DMS114 treated with DMSO at 0.1 percent for 48 hours (cell line): ENCODE measurements around the gene SLC25A22.

Source experiments
- DNase-seq: peaks from one replicate; lab custom pipeline; 2025; ENCODE audit not compliant: unreplicated experiment; lab: John Stamatoyannopoulos, UW

Gene SLC25A22

GRCh38 chr11:804599-804964 is 6.5 kb upstream of the SLC25A22 start:
- DNase-seq = no peak

DNA sequence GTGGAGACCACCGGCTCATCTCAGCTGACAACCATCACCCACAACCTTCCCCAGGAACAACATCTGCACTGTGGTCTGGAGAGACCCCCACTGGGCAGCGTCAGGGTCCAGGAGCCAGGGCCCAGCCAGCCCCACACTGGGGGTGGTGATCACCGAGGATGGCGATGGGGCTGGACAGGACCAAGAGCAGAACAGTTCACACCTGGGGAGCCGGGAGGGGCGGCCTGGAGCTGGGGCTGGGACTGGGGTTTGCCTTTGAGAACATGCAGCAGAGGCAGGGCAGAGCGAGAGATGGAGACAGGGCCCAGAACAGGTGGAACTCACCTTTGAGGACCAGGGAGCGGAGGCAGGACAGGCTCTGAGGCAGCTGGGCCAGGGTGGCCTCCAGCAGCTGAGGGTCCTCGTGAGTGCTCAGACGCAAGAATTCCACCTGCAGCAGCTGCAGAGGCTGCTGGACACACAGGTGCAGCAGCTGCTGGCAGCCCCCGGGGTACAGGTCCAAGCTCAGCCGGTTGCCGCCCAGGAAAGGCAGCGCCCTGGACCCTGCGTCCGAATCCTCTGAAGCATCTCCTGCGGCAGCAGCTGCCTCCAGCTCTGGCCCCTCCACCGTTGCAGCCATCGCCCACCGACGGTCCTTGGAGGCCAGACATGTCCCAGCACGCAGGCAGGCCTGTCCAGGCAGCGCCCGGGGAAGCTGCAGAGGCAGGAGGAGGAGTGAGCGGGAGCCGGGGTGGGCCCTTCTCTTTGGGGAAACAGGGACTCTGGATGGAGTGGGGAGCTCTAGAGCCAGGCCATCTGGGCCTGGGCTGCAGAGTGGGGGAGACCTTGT is 5.9 kb upstream of the SLC25A22 start:
- DNase-seq = no peak

DNA sequence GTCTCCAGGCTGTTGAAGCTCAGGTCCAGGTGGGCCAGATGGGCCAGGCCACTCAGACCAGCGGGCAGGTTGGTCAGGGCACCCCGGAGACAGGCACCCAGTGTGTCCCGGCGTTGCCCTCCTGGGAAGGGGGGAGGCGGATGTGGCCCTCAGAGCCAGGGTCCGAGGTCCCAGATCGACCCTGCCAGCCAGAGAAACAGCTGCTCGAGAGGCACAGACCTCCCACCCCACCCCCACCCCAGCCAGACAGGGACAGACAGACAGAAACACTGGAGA is 5.3 kb upstream of the SLC25A22 start:
- no peak for DNase-seq

- DNase-seq = no peak
Measured at GRCh38 chr11:802693-803466, 4.8 kb upstream of the SLC25A22 start.

DNA sequence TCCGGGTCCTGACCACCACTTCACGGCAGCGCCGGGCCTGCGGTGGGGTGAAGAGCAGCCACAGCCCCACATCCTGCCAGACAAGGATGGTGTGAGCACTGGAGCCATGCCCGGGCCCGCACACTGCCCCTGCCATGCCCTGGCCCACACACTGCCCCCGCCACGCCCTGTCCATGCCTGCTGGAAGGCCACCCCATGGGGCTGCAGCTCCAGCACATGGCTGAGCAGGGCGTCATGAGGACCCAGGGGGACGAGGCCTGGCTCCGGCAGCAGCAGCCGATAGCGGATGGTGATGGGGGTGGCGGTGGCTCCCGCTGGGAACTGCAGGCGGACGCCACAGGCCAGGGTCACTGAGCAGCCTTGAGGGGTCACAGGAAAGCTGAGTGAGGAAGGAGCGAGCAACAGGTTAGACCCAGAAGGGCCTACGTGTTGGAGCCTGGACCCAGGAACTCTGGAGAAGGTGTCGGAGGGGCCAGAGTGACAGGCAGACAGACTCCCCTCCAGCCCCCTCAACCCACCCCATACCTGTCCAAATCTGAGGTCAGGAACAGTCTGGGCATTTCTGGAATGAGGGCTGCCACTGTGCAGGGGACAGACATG is 4.0 kb upstream of the SLC25A22 start:
- DNase-seq = no peak

GRCh38 chr11:801097-801780 is 3.2 kb upstream of the SLC25A22 start:
- no peak for DNase-seq

DNA sequence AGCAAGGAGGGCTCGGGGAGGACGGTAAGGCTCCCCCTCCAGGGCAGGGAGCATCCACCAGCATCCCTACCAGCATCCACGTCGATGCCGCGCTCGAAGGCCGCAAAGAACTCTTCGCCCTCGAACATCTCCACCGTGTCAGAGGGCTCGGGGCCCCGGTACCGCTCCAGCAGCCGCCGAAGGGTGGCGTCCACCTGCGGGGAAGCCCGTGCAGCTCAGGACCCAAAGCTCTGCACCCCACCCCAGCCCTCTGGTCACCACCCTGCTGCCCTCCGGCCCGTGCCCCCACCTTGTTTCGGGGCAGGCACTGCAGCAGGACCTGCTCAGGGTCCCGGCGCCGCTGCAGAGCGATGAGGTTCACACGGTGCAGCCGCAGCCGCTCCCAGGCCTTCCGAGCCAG is 2.4 kb upstream of the SLC25A22 start:
- no peak for DNase-seq

- no peak for DNase-seq
Measured at GRCh38 chr11:799641-800316, 1.7 kb upstream of the SLC25A22 start.

GRCh38 chr11:797296-798092 is 587 bp downstream of the SLC25A22 start:
- peak; percentile 49 for DNase-seq

GRCh38 chr11:796565-797295 is 1.4 kb downstream of the SLC25A22 start:
- no peak for DNase-seq

GRCh38 chr11:795634-796564 is 2.2 kb downstream of the SLC25A22 start:
- DNase-seq = no peak

DNA sequence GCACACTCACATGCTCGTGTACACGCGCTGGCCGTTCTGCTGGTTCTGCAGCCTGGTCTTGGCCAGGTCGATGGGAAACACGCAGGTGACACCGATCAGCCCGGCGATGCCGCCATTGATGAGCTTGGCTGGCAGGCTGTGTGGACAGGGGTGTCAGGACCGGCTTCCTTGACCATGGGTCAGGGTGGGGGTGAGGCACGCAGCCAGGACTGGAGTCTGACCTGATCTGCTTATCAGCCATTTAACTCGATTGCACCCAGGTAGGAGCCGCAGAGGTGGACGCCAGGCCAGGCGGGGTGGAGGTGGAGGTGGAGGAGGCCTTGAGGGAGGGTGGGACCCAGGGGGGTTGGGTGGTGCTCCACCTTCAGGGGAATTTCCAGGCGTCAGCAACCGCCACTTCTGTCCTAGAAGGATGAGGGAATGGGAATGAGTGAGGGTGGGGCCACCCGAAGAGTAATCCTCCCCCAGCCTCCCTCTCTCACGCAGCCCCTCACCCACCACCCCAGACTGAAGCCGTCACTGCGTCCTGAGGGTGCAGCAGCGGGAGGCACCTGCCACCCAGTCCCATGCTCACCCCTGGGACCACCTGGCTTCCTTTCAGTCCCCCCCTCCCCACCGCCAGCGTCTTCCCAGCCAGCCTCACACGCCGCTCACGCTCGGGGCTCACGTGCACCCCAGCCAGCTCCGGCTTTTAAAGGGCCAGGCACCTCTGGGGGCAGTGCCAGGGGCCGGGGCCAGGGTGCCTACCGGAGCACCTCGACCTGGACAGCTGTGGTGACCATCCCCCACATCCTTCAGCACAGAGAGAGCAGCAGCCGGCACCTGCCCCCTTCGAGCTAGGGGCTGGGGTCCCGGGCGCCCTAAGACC is 3.1 kb downstream of the SLC25A22 start:
- no peak for DNase-seq

GRCh38 chr11:794013-794765 is 3.9 kb downstream of the SLC25A22 start:
- no peak for DNase-seq

- no peak for DNase-seq
Measured at GRCh38 chr11:793556-793955, 4.5 kb downstream of the SLC25A22 start.

DNA sequence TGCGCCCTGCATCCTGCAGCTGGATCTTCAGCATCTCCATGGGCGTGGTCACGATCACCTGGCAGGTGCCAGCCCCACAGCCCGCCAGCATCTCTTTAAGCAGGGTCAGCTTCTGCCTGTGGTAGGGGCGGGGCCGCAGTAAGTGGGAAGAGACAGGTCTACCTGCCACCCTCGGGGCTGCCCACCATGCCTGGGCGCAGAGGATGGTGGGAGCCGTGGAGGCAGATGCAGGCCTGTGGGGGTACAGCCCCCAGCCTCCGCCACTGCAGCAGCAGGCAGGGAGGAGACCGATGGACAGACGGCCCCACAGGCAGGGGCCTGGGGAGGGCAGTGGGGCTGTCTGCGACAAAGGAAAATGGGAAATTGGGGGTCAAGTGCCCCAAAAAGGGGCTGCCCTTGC is 5.2 kb downstream of the SLC25A22 start:
- no peak for DNase-seq

DNA sequence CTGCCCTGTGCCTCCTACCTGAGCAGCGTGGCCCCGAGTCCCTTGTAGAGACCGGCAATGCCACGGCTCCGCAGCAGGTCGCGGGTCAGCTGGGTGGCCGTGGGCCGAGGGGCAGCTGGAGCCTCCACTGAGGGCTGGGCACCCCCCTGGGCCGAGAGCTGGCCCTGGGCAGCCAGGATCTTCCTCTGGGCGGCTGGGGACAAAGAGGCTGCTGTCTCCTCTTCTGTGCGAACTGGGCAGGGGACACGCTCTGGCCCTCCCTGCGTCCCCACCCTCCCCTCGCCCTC is 5.6 kb downstream of the SLC25A22 start:
- DNase-seq = no peak
